Measurements from ENCODE around the gene GPR63.
A peak's percentile ranks its signal among the peaks of the same experiment; 100 is the strongest.

Gene GPR63

GRCh38 chr6:96837081-96837971 lies at the start of gene GPR63:
GPR63 (minus strand) TSS chr6:96837477; CDS start chr6:96799731, 37,746 bp downstream.
- no peak for TF ChIP-seq CTCF (IDR thresholded peaks at IDR 0.05; ENCODE audit: insufficient read depth, low read depth, low read length, missing control alignments)
- H3K4me3 ChIP-seq (ENCODE audit: low read depth, low read length), result peak within 1 kb of the TSS; percentile 80
- peak; percentile 87 for DNase-seq (ENCODE audit: low read depth)

- no peak for TF ChIP-seq CTCF (IDR thresholded peaks at IDR 0.05; ENCODE audit: insufficient read depth, low read depth, low read length, missing control alignments)
- no peak for DNase-seq (ENCODE audit: low read depth)
- no peak overlapping the region for H3K4me3 ChIP-seq (ENCODE audit: low read depth, low read length)
These were observed 49.2 kb upstream of the GPR63 start for GRCh38 chr6:96886519-96886918.

- peak; percentile 61 for DNase-seq (ENCODE audit: low read depth)
- peak overlapping the region; percentile 43 for H3K4me3 ChIP-seq (ENCODE audit: low read depth, low read length)
These were observed 47.9 kb upstream of the GPR63 start for GRCh38 chr6:96885187-96885631.

GRCh38 chr6:96878143-96878542 lies 40.9 kb upstream of the GPR63 start:
- DNase-seq (ENCODE audit: low read depth), result no peak
- no peak overlapping the region for H3K4me3 ChIP-seq (ENCODE audit: low read depth, low read length)
- TF ChIP-seq CTCF (IDR thresholded peaks at IDR 0.05; ENCODE audit: insufficient read depth, low read depth, low read length, missing control alignments), result no peak

GRCh38 chr6:96876886-96877545 lies 39.7 kb upstream of the GPR63 start:
- no peak for TF ChIP-seq CTCF (IDR thresholded peaks at IDR 0.05; ENCODE audit: insufficient read depth, low read depth, low read length, missing control alignments)

GRCh38 chr6:96872976-96873375 lies 35.7 kb upstream of the GPR63 start:
- DNase-seq (ENCODE audit: low read depth), result no peak
- no peak overlapping the region for H3K4me3 ChIP-seq (ENCODE audit: low read depth, low read length)
- no peak for TF ChIP-seq CTCF (IDR thresholded peaks at IDR 0.05; ENCODE audit: insufficient read depth, low read depth, low read length, missing control alignments)

More at GRCh38 chr6:96876886-96877545, 39.7 kb upstream of the GPR63 start:
- H3K4me3 ChIP-seq (ENCODE audit: low read depth, low read length), result no peak overlapping the region
- no peak for DNase-seq (ENCODE audit: low read depth)

- H3K4me3 ChIP-seq (ENCODE audit: low read depth, low read length), result no peak overlapping the region
- TF ChIP-seq CTCF (IDR thresholded peaks at IDR 0.05; ENCODE audit: insufficient read depth, low read depth, low read length, missing control alignments), result no peak
- no peak for DNase-seq (ENCODE audit: low read depth)
These were observed 27.8 kb upstream of the GPR63 start for GRCh38 chr6:96865055-96865405.
